Kidney (tissue), 14 donors: Measurements from ENCODE around the gene AACS. TPM values are rescaled to one million over a fixed set of nuclear protein-coding genes. Genes with fewer than 3 reads are reported as not detected.

ENCODE experiments used
- DNase-seq, 5 donors: peaks; one replicate each; pipeline ENCODE4 v3.0.0-alpha.2; 2013 to 2020
- FAIRE-seq: peaks from 2 replicates; lab custom pipeline; 2012; peaks lifted over from hg19 to GRCh38; lab: Jason Lieb, UNC
- H3K27ac ChIP-seq, 2 donors: one replicate each; pipeline ENCODE4 v1.7.0; 2013; ENCODE audit warnings: low read depth in 2 of 2, low read length in 2 of 2, inconsistent platforms in 1 of 2
- H3K27me3 ChIP-seq: one replicate; pipeline ENCODE4 v1.7.1; 2013; ENCODE audit warnings: low read length, inconsistent platforms; ENCODE audit not compliant: control insufficient read depth, insufficient read depth
- H3K36me3 ChIP-seq, 3 donors: one replicate each; pipeline versions ENCODE4 v1.7.0 to v1.7.1; 2013; ENCODE audit warnings: low read length in 3 of 3, control low read depth in 1 of 3, inconsistent platforms in 1 of 3; ENCODE audit not compliant: insufficient read depth in 3 of 3, control insufficient read depth in 2 of 3
- H3K4me1 ChIP-seq, 3 donors: one replicate each; pipeline versions ENCODE4 v1.7.0 to v1.7.1; 2013; ENCODE audit warnings: low read length in 3 of 3, inconsistent platforms in 1 of 3, low read depth in 1 of 3; ENCODE audit not compliant: control insufficient read depth in 2 of 3, insufficient read depth in 2 of 3
- H3K4me3 ChIP-seq, 3 donors: one replicate each; pipeline versions ENCODE4 v1.7.0 to v1.8.1; 2013; ENCODE audit warnings: low read length in 3 of 3, control low read depth in 1 of 3, inconsistent platforms in 1 of 3
- H3K9ac ChIP-seq, 3 donors: one replicate each; pipeline versions ENCODE4 v1.7.0 to v1.7.1; 2013; ENCODE audit warnings: low read length in 3 of 3, control low read depth in 1 of 3, inconsistent platforms in 1 of 3
- H3K9me3 ChIP-seq, 3 donors: one replicate each; pipeline versions ENCODE4 v1.7.0 to v1.7.1; 2013; ENCODE audit warnings: low read length in 3 of 3, control low read depth in 1 of 3, inconsistent platforms in 1 of 3; ENCODE audit not compliant: control insufficient read depth in 2 of 3, insufficient read depth in 1 of 3
- intact Hi-C: fragments of 100-400 bp; cut with DNase I; formaldehyde crosslinking; loops from one replicate; pipeline ENCODE4 v1.11.1; 2022
- polyA plus RNA-seq: library from polyadenylated mRNA; stranded (reverse); fragments of 350-450 nt; fragmentation: Illumina TruSeq; extraction: RNeasy Lipid Tissue Mini Kit (QIAGEN cat#74804); gene quantifications from one replicate; pipeline ENCODE4 v1.2.3, GENCODE V29; 2014; ENCODE audit warnings: low read depth, low replicate concordance; ENCODE audit not compliant: insufficient read depth
- total RNA-seq: library from RNA; stranded (reverse); fragmentation: NEBNext Ultra II Directional; extraction: Animal tissue kit (Norgen Biotek cat#: 25700); gene quantifications from one replicate; pipeline ENCODE4 v1.2.1, GENCODE V29; 2021
- TF ChIP-seq, protein P1 (sequence below): IDR thresholded peaks from 3 replicates; pipeline ENCODE4 v1.5.1; 2012; ENCODE audit warnings: mild to moderate bottlenecking, moderate library complexity, borderline replicate concordance; ENCODE audit not compliant: insufficient read depth; ENCODE audit errors: extremely low read depth
- donor health status: control.
- donor health status: control.
- donor health status: control.
- donor health status: control.
- donor health status: control.
- donor health status: DM: yes; HTN: yes; CAD: no.
- donor health status: Normal renal cell carcinoma (clear cell type).

AACS gene
- total and polyA plus RNA-seq, 2 donors from 2014 or later: 20.9 TPM

- Histone ChIP-seq H3K4me3 (no peak overlapping the region), H3K36me3 (no peaks in the 10 kb centered on the region), H3K27me3 (no peaks in the 10 kb centered on the region), H3K27ac (no peak overlapping the region), H3K9me3 (no peaks in the 10 kb centered on the region), H3K4me1 (no peaks in the 10 kb centered on the region), H3K9ac (no peak overlapping the region)
- TF ChIP-seq, protein P1, sequence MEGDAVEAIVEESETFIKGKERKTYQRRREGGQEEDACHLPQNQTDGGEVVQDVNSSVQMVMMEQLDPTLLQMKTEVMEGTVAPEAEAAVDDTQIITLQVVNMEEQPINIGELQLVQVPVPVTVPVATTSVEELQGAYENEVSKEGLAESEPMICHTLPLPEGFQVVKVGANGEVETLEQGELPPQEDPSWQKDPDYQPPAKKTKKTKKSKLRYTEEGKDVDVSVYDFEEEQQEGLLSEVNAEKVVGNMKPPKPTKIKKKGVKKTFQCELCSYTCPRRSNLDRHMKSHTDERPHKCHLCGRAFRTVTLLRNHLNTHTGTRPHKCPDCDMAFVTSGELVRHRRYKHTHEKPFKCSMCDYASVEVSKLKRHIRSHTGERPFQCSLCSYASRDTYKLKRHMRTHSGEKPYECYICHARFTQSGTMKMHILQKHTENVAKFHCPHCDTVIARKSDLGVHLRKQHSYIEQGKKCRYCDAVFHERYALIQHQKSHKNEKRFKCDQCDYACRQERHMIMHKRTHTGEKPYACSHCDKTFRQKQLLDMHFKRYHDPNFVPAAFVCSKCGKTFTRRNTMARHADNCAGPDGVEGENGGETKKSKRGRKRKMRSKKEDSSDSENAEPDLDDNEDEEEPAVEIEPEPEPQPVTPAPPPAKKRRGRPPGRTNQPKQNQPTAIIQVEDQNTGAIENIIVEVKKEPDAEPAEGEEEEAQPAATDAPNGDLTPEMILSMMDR: no peak
- intact Hi-C loops: no loop called here
- DNase-seq (no peak), FAIRE-seq (no peak)
Measured at GRCh38 chr12:125151284-125151683, 86.0 kb downstream of the AACS start.

DNA sequence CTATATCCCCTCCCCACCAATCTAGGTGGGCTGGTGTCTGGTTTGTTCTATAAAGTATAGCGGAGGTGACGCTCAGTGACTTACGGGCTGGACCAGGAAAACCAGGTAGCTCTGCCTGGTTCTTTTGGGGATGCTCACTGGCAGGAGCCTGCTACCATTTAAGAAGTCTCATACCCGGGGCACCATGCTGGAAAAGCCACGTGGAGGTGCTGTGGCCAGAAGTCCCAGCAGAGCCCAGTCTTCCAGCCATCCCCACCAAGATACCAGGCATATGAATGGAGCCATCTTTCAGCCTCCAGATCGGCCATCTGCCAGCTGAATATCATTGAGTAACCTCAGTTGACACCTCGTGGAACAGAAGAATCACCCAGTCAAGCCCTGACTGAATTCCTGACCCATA is 87.2 kb downstream of the AACS start:
- Histone ChIP-seq H3K9ac (no peak overlapping the region), H3K9me3 (peaks cover 0 to 5% (median 0%) of the 10 kb centered on the region in 3 donors), H3K27me3 (no peaks in the 10 kb centered on the region), H3K27ac (no peak overlapping the region), H3K36me3 (no peaks in the 10 kb centered on the region), H3K4me3 (no peak overlapping the region), H3K4me1 (no peaks in the 10 kb centered on the region)
- intact Hi-C loops: no loop called here
- DNase-seq: no peak
- TF ChIP-seq, protein P1: no peak
- FAIRE-seq: no peak

DNA sequence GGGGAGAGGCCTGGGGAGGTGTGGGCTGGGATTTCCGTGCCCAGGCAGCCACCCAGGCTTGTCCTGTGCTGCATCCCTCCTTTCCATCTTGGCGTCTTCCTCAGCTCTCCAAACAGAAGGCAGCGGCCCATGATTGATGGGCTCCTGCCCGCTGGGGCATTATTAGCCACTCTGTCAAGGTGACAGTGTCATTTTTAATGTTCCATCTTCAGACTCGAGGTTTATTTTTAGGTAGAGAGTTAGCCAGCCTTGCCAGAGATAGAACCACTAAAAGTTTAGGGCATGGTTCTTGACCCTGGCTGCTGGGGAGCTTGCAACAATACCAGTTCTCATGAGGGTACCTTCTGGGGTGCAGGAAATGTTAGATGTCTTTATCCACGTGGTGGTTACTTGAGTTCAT is 90.1 kb downstream of the AACS start:
- H3K4me1 ChIP-seq: no peaks in the 10 kb centered on the region
- no peak overlapping the region for H3K4me3 ChIP-seq
- DNase-seq: no peak
- no peaks in the 10 kb centered on the region for H3K27me3 ChIP-seq
- H3K9me3 ChIP-seq: peaks cover 0 to 6% (median 0%) of the 10 kb centered on the region in 3 donors
- H3K27ac ChIP-seq: no peak overlapping the region
- TF ChIP-seq, protein P1: no peak
- no peak for FAIRE-seq
- H3K9ac ChIP-seq: no peak overlapping the region
- intact Hi-C loops: no loop called here
- H3K36me3 ChIP-seq: no peaks in the 10 kb centered on the region

- Histone ChIP-seq H3K4me1 (no peaks in the 10 kb centered on the region), H3K27me3 (no peaks in the 10 kb centered on the region), H3K36me3 (no peaks in the 10 kb centered on the region), H3K4me3 (no peak overlapping the region), H3K9ac (no peak overlapping the region), H3K27ac (no peak overlapping the region), H3K9me3 (peaks cover 0 to 6% (median 0%) of the 10 kb centered on the region in 3 donors)
- FAIRE-seq (no peak), DNase-seq (no peak)
- TF ChIP-seq, protein P1: no peak
- intact Hi-C loops: no loop called here
Measured at GRCh38 chr12:125157177-125157576, 91.9 kb downstream of the AACS start.
